Right atrium auricular region (tissue), 2 donors: ENCODE results near the gene JAKMIP1. TPM values are rescaled to one million over a fixed set of nuclear protein-coding genes. Genes with fewer than 3 reads are reported as not detected.
A peak's percentile ranks its signal among the peaks of the same experiment; 100 is the strongest.

Experiments
- DNase-seq: peaks from one replicate; pipeline ENCODE4 v3.0.0-alpha.2; 2019; ENCODE audit warnings: low spot score
- H3K27ac ChIP-seq, 2 donors: fragments of 200-600 bp; sonication (generic); 1 replicate in 1 of 2; 2 replicates in 1 of 2; pipeline ENCODE4 v1.5.1; 2016 to 2019
- H3K27me3 ChIP-seq, 2 donors: fragments of 200-600 bp; sonication (generic); one replicate each; pipeline versions ENCODE4 v1.5.1 to v1.6.0; 2017 to 2019
- H3K36me3 ChIP-seq: fragments of 200-600 bp; sonication (generic); one replicate; pipeline ENCODE4 v1.5.1; 2016
- H3K4me1 ChIP-seq, 2 donors: fragments of 200-600 bp; sonication (generic); one replicate each; pipeline versions ENCODE4 v1.5.1 to v1.6.0; 2017 to 2019
- H3K4me3 ChIP-seq, 2 donors: fragments of 200-600 bp; sonication (generic); 1 replicate in 1 of 2; 2 replicates in 1 of 2; pipeline ENCODE4 v1.5.1; 2017 to 2019; ENCODE audit warnings: mild to moderate bottlenecking in 1 of 2, moderate library complexity in 1 of 2
- H3K9me3 ChIP-seq, 2 donors: fragments of 200-600 bp; sonication (generic); one replicate each; pipeline ENCODE4 v1.5.1; 2019
- CTCF ChIP-seq, 2 donors: fragments of 200-600 bp; sonication (generic); IDR thresholded peaks; one replicate each; pipeline ENCODE4 v1.5.1; 2019; ENCODE audit warnings: antibody characterized with exemption in 2 of 2
- total RNA-seq, 2 donors: library from RNA; depleted of rRNA; stranded (reverse); fragments of >200 nt; gene quantifications; one replicate each; pipeline ENCODE4 v1.1.0, GENCODE V29; 2016

The JAKMIP1 gene
- total RNA-seq, 2 donors from 2014 or later = 0.30 to 0.59 TPM

DNA sequence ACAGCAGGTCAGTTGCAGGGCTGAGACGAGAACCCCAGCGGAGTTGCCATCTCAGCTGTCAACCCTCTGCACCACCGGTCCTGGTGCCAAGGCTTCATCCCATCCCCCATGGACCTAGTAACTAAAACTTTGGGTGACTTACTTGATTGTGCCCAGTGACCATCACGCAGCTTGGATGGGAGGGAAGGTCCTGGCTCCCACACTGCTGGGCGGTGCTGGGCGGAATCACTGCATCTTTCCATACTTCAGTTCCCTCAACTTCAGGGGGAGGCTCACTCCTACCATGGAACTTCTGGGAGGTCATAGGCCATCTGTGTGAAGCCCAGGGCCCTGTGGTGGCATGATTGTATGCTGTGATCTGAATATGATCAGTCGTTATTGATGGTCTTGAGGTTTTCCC lies 26.2 kb upstream of the JAKMIP1 start:
- Histone ChIP-seq H3K9me3 (peaks cover 0 to 7% of the 10 kb centered on the region in 2 donors), H3K4me1 (peaks cover 0 to 7% of the 10 kb centered on the region in 2 donors), H3K27me3 (peaks cover 0 to 7% of the 10 kb centered on the region in 2 donors), H3K27ac (no peak overlapping the region), H3K4me3 (no peak overlapping the region), H3K36me3 (no peaks in the 10 kb centered on the region)
- TF ChIP-seq CTCF (IDR thresholded peaks at IDR 0.05) = no peak
- DNase-seq = no peak

DNA sequence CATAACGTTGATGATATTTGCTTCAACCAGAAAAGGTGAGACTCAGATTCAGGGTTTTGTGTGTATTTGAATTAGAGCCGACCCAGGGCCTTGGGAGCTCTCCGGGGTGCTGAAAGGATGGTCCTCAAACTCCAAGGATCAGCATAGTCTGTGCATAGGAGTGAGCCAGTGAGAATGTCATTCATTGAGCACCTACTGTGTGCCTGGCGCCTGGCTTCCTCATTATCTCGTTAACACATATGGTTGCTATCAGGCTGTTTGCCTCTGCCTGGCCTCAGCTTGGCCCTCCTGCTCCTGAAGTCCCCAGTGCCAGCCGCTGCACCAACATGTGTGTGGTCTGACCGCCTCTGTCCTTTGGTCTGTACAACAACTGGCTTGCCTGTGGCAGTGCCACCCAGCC lies 25.1 kb upstream of the JAKMIP1 start:
- H3K27ac ChIP-seq = no peak overlapping the region
- no peak for DNase-seq
- H3K4me3 ChIP-seq = no peak overlapping the region
- no peak for TF ChIP-seq CTCF (IDR thresholded peaks at IDR 0.05)
- H3K9me3 ChIP-seq = peaks cover 0 to 7% of the 10 kb centered on the region in 2 donors
- peaks cover 0 to 10% of the 10 kb centered on the region in 2 donors for H3K4me1 ChIP-seq
- H3K27me3 ChIP-seq = peaks cover 0 to 14% of the 10 kb centered on the region in 2 donors
- H3K36me3 ChIP-seq = no peaks in the 10 kb centered on the region

- no peaks in the 10 kb centered on the region for H3K36me3 ChIP-seq
- H3K4me3 ChIP-seq = no peak overlapping the region
- peaks cover 0 to 7% of the 10 kb centered on the region in 2 donors for H3K9me3 ChIP-seq
- no peak overlapping the region for H3K27ac ChIP-seq
- no peak for TF ChIP-seq CTCF (IDR thresholded peaks at IDR 0.05)
- peaks cover 0 to 14% of the 10 kb centered on the region in 2 donors for H3K27me3 ChIP-seq
- no peak for DNase-seq
- H3K4me1 ChIP-seq = peaks cover 0 to 10% of the 10 kb centered on the region in 2 donors
Observed at GRCh38 chr4:6224735-6225134, 24.4 kb upstream of the JAKMIP1 start.

GRCh38 chr4:6222761-6223292 lies 22.5 kb upstream of the JAKMIP1 start:
- Histone ChIP-seq H3K4me1 (peaks cover 0 to 10% of the 10 kb centered on the region in 2 donors), H3K27me3 (peaks cover 0 to 14% of the 10 kb centered on the region in 2 donors), H3K36me3 (no peaks in the 10 kb centered on the region)

GRCh38 chr4:6221851-6222760 lies 21.8 kb upstream of the JAKMIP1 start:
- peaks cover 0 to 10% of the 10 kb centered on the region in 2 donors for H3K4me1 ChIP-seq
- no peak for DNase-seq
- H3K4me3 ChIP-seq = peak overlapping the region; percentile 15 to 42
- peaks cover 0 to 14% of the 10 kb centered on the region in 2 donors for H3K27me3 ChIP-seq
- TF ChIP-seq CTCF (IDR thresholded peaks at IDR 0.05) = no peak
- H3K27ac ChIP-seq = no peak overlapping the region
- H3K9me3 ChIP-seq = peaks cover 0 to 7% of the 10 kb centered on the region in 2 donors
- no peaks in the 10 kb centered on the region for H3K36me3 ChIP-seq

More at GRCh38 chr4:6222761-6223292, 22.5 kb upstream of the JAKMIP1 start:
- Histone ChIP-seq H3K4me3 (no peak overlapping the region), H3K27ac (no peak overlapping the region), H3K9me3 (peaks cover 0 to 7% of the 10 kb centered on the region in 2 donors)
- TF ChIP-seq CTCF (IDR thresholded peaks at IDR 0.05) = no peak
- DNase-seq = no peak
